Right atrium auricular region (tissue), 2 donors: ENCODE measurements around the gene ANTXRL. TPM values are rescaled to one million over a fixed set of nuclear protein-coding genes. Genes with fewer than 3 reads are reported as not detected.
"Not testable (repeated sequence)": the region's sequence is repeated elsewhere in the genome, so short reads cannot be mapped to it uniquely, and the experiment has no call there.

Experiments
- DNase-seq: peaks from one replicate; pipeline ENCODE4 v3.0.0-alpha.2; 2019; ENCODE audit warnings: low spot score
- H3K27ac ChIP-seq, 2 donors: fragments of 200-600 bp; sonication (generic); 1 replicate in 1 of 2; 2 replicates in 1 of 2; pipeline ENCODE4 v1.5.1; 2016 to 2019
- H3K27me3 ChIP-seq, 2 donors: fragments of 200-600 bp; sonication (generic); one replicate each; pipeline versions ENCODE4 v1.5.1 to v1.6.0; 2017 to 2019
- H3K36me3 ChIP-seq: fragments of 200-600 bp; sonication (generic); one replicate; pipeline ENCODE4 v1.5.1; 2016
- H3K4me1 ChIP-seq, 2 donors: fragments of 200-600 bp; sonication (generic); one replicate each; pipeline versions ENCODE4 v1.5.1 to v1.6.0; 2017 to 2019
- H3K4me3 ChIP-seq, 2 donors: fragments of 200-600 bp; sonication (generic); 1 replicate in 1 of 2; 2 replicates in 1 of 2; pipeline ENCODE4 v1.5.1; 2017 to 2019; ENCODE audit warnings: mild to moderate bottlenecking in 1 of 2, moderate library complexity in 1 of 2
- H3K9me3 ChIP-seq, 2 donors: fragments of 200-600 bp; sonication (generic); one replicate each; pipeline ENCODE4 v1.5.1; 2019
- CTCF ChIP-seq, 2 donors: fragments of 200-600 bp; sonication (generic); IDR thresholded peaks; one replicate each; pipeline ENCODE4 v1.5.1; 2019; ENCODE audit warnings: antibody characterized with exemption in 2 of 2
- total RNA-seq, 2 donors: library from RNA; depleted of rRNA; stranded (reverse); fragments of >200 nt; gene quantifications; one replicate each; pipeline ENCODE4 v1.1.0, GENCODE V29; 2016

Gene ANTXRL
- total RNA-seq, 2 donors from 2014 or later: not detected

GRCh38 chr10:46254467-46254866 lies 32.3 kb upstream of the ANTXRL start:
- TF ChIP-seq CTCF (IDR thresholded peaks at IDR 0.05): no peak
- Histone ChIP-seq H3K9me3 (no peaks in the 10 kb centered on the region), H3K27ac (no peak overlapping the region), H3K27me3 (no peaks in the 10 kb centered on the region), H3K36me3 (no peaks in the 10 kb centered on the region), H3K4me3 (no peak overlapping the region), H3K4me1 (peaks cover 0 to 14% of the 10 kb centered on the region in 2 donors)
- peak; percentile 30 for DNase-seq

DNA sequence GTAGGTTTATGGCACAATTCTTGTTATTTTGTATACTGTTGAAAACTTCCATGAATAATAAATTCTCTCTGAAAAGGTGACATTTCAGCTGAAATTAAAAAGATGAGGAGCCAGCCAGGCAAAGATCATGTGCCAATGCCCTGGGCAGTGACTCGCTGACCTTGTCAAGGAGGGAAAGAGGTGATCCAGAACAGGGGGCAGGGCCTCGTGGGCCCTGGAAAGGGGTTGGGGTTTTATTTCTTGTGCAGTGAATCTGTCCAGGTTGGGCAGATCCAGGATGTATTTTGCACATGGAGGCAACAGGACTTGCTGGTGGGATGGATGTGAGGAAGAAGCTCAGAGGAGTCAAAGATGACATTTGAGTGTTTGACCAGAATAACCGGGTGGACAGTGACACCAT lies 31.6 kb upstream of the ANTXRL start:
- not testable (repeated sequence) for H3K4me3 ChIP-seq, H3K36me3 ChIP-seq, H3K27me3 ChIP-seq, H3K9me3 ChIP-seq, H3K27ac ChIP-seq
- DNase-seq: peak; percentile 51
- peaks cover 0 to 14% of the 10 kb centered on the region in 2 donors for H3K4me1 ChIP-seq

GRCh38 chr10:46255801-46256747 lies 30.7 kb upstream of the ANTXRL start:
- peak in 1 of 2 donors; percentile 57 for TF ChIP-seq CTCF (IDR thresholded peaks at IDR 0.05)
- H3K27me3 ChIP-seq: no peaks in the 10 kb centered on the region
- H3K36me3 ChIP-seq: no peaks in the 10 kb centered on the region
- H3K27ac ChIP-seq: peak overlapping the region in 1 of 2 donors; percentile 24
- no peak overlapping the region for H3K4me3 ChIP-seq
- no peaks in the 10 kb centered on the region for H3K9me3 ChIP-seq
- H3K4me1 ChIP-seq: peaks cover 0 to 14% of the 10 kb centered on the region in 2 donors
- DNase-seq: peak; percentile 77

GRCh38 chr10:46257099-46257498 lies 29.7 kb upstream of the ANTXRL start:
- DNase-seq: peak; percentile 46
- no peaks in the 10 kb centered on the region for H3K9me3 ChIP-seq

GRCh38 chr10:46262906-46263560 lies 23.8 kb upstream of the ANTXRL start:
- H3K4me3 ChIP-seq, H3K27ac ChIP-seq, H3K27me3 ChIP-seq, H3K4me1 ChIP-seq, H3K9me3 ChIP-seq, H3K36me3 ChIP-seq: not testable (repeated sequence)
- DNase-seq: peak; percentile 55

More at GRCh38 chr10:46257099-46257498, 29.7 kb upstream of the ANTXRL start:
- H3K4me1 ChIP-seq: peaks cover 0 to 14% of the 10 kb centered on the region in 2 donors
- TF ChIP-seq CTCF (IDR thresholded peaks at IDR 0.05): no peak
- no peaks in the 10 kb centered on the region for H3K36me3 ChIP-seq
- H3K27ac ChIP-seq: no peak overlapping the region
- H3K4me3 ChIP-seq: no peak overlapping the region
- H3K27me3 ChIP-seq: no peaks in the 10 kb centered on the region

DNA sequence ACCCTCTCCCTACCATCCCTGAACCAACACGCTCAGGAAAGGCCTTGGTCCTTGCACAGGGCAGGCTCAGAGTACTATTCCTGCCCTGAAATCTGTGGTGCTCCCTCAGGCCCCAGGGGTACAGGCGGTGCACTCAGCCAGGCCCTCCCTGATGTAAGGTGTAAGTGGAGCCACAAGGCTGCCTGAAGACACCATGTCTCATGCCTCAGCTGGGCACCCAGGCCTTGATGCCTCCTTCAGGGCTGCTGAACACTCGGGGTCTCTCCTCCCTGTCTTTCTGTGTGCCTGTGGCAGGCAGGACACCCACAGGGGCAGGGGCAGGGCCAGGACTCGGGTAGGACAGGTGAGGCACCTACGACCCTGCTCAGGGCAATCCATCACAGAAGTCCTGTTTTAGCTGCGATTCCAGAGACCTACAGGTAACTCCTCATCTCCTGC lies 22.9 kb upstream of the ANTXRL start:
- TF ChIP-seq CTCF (IDR thresholded peaks at IDR 0.05): no peak
- Histone ChIP-seq H3K4me1 (no peaks in the 10 kb centered on the region), H3K27me3 (no peaks in the 10 kb centered on the region), H3K27ac (no peak overlapping the region), H3K9me3 (no peaks in the 10 kb centered on the region), H3K36me3 (no peaks in the 10 kb centered on the region), H3K4me3 (no peak overlapping the region)
- DNase-seq: peak; percentile 46
